B cell (primary cell): Measurements from ENCODE around the gene EDN3.

Experiments used
- EZH2 ChIP-seq: IDR thresholded peaks from 2 replicates; pipeline ENCODE4 v1.6.1; 2012; ENCODE audit warnings: borderline replicate concordance, low read depth, mild to moderate bottlenecking, moderate library complexity, low read length; ENCODE audit not compliant: insufficient read depth, poor library complexity, severe bottlenecking
- TF ChIP-seq, protein P1 (sequence below): fragments of 200-600 bp; IDR thresholded peaks from one replicate; pipeline ENCODE4 v1.8.0; 2022; ENCODE audit warnings: antibody characterized with exemption, mild to moderate bottlenecking

DNA sequence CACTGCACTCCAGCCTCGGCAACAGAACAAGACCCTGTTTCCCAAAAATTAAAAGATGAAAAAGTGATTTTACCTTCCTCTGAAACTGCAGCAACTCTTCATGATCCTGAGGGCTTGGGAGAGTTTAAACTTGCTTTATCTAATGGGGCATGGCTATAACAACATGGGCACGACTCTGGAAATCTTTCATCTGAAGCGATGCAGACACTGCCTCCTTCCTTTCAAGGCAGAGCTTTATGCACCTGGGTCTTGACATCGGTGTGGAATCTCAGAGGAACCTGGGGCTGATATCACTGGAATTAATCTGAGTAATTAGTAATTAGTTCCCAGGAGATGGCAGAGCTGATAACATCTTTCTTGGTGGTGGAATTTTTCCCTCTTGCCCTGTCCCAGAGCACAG lies 52.1 kb downstream of the EDN3 start:
- TF ChIP-seq, protein P1, sequence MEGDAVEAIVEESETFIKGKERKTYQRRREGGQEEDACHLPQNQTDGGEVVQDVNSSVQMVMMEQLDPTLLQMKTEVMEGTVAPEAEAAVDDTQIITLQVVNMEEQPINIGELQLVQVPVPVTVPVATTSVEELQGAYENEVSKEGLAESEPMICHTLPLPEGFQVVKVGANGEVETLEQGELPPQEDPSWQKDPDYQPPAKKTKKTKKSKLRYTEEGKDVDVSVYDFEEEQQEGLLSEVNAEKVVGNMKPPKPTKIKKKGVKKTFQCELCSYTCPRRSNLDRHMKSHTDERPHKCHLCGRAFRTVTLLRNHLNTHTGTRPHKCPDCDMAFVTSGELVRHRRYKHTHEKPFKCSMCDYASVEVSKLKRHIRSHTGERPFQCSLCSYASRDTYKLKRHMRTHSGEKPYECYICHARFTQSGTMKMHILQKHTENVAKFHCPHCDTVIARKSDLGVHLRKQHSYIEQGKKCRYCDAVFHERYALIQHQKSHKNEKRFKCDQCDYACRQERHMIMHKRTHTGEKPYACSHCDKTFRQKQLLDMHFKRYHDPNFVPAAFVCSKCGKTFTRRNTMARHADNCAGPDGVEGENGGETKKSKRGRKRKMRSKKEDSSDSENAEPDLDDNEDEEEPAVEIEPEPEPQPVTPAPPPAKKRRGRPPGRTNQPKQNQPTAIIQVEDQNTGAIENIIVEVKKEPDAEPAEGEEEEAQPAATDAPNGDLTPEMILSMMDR = no peak
- TF ChIP-seq EZH2 = no peak
